Tibial nerve (tissue), 4 donors: ENCODE measurements around the gene KCNAB2. TPM values are rescaled to one million over a fixed set of nuclear protein-coding genes. Genes with fewer than 3 reads are reported as not detected.

Experiments used
- DNase-seq, 2 donors: peaks; one replicate each; pipeline ENCODE4 v3.0.0-alpha.2; 2019; ENCODE audit warnings: low spot score in 2 of 2
- H3K27ac ChIP-seq, 4 donors: fragments of 200-600 bp; sonication (generic) in 3 of 4; one replicate each; pipeline ENCODE4 v1.5.1; 2017 to 2019; ENCODE audit warnings: mild to moderate bottlenecking in 1 of 4
- H3K27me3 ChIP-seq, 2 donors: fragments of 200-600 bp; sonication (generic) in 1 of 2; one replicate each; pipeline versions ENCODE4 v1.5.1 to v1.6.0; 2017 to 2019
- H3K36me3 ChIP-seq, 3 donors: fragments of 200-600 bp; sonication (generic); one replicate each; pipeline ENCODE4 v1.5.1; 2018 to 2019
- H3K4me1 ChIP-seq, 4 donors: fragments of 200-600 bp; sonication (generic) in 3 of 4; one replicate each; pipeline ENCODE4 v1.5.1; 2017 to 2019
- H3K4me3 ChIP-seq, 4 donors: fragments of 200-600 bp; sonication (generic) in 3 of 4; one replicate each; pipeline ENCODE4 v1.5.1; 2017 to 2019; ENCODE audit warnings: mild to moderate bottlenecking in 1 of 4, moderate library complexity in 1 of 4
- H3K9me3 ChIP-seq, 4 donors: fragments of 200-600 bp; sonication (generic) in 3 of 4; one replicate each; pipeline ENCODE4 v1.5.1; 2017 to 2019
- CTCF ChIP-seq, 5 experiments: fragments of 200-600 bp in 3 of 5; fragments of 450-650 bp in 2 of 5; sonication (generic) in 3 of 5; IDR thresholded peaks; one replicate each; pipeline ENCODE4 v1.5.1; 2016 to 2019; ENCODE audit warnings: antibody characterized with exemption in 5 of 5, mild to moderate bottlenecking in 3 of 5, moderate library complexity in 2 of 5
- EP300 ChIP-seq, 2 donors: sonication (generic); formaldehyde crosslinking; IDR thresholded peaks; one replicate each; pipeline ENCODE4 v1.6.1; 2017; ENCODE audit warnings: antibody characterized with exemption in 2 of 2, mild to moderate bottlenecking in 1 of 2
- POLR2A ChIP-seq, 2 donors: fragments of 450-650 bp; IDR thresholded peaks; one replicate each; pipeline ENCODE4 v1.6.1; 2017; ENCODE audit warnings: antibody characterized with exemption in 2 of 2, mild to moderate bottlenecking in 2 of 2, moderate library complexity in 2 of 2
- WGBS, 2 donors: methylation state at CpG; one replicate each; pipeline ENCODE4 v1.1.5; 2018; 5-methylcytosine and 5-hydroxymethylcytosine counted together
- total RNA-seq, 4 donors: library from RNA; depleted of rRNA; stranded (reverse); fragments of >200 nt; gene quantifications; one replicate each; pipeline ENCODE4 v1.1.0, GENCODE V29; 2016

The KCNAB2 gene
- total RNA-seq, 4 donors from 2014 or later, result 7.0 to 21.4 (median 13.8) TPM

GRCh38 chr1:6040861-6041415 lies 4.8 kb upstream of the KCNAB2 start:
- WGBS, 2 donors, result 81 to 83% methylated on average over 22 of the region's 22 CpGs
- H3K4me3 ChIP-seq, result no peak overlapping the region
- no peak overlapping the region for H3K27ac ChIP-seq
- DNase-seq, result no peak
- H3K9me3 ChIP-seq, result no peaks in the 10 kb centered on the region
- H3K36me3 ChIP-seq, result peaks cover 0 to 10% (median 4%) of the 10 kb centered on the region in 3 donors
- H3K4me1 ChIP-seq, result peaks cover 0 to 6% (median 0%) of the 10 kb centered on the region in 4 donors
- TF ChIP-seq CTCF (IDR thresholded peaks at IDR 0.05) (no peak), POLR2A (IDR thresholded peaks at IDR 0.05) (no peak), EP300 (IDR thresholded peaks at IDR 0.05) (no peak)
- H3K27me3 ChIP-seq, result no peaks in the 10 kb centered on the region

- no peaks in the 10 kb centered on the region for H3K27me3 ChIP-seq
- H3K4me1 ChIP-seq, result peaks cover 0 to 6% (median 0%) of the 10 kb centered on the region in 4 donors
- TF ChIP-seq CTCF (IDR thresholded peaks at IDR 0.05) (peak in 4 of 5 experiments; percentile 22 to 30 (median 27)), EP300 (IDR thresholded peaks at IDR 0.05) (no peak)
- no peak for DNase-seq
- H3K9me3 ChIP-seq, result no peaks in the 10 kb centered on the region
- no peak overlapping the region for H3K27ac ChIP-seq
- 56% methylated on average over 17 to 20 of the region's 20 CpGs for WGBS, 2 donors
- no peak overlapping the region for H3K4me3 ChIP-seq
- peaks cover 0 to 10% (median 4%) of the 10 kb centered on the region in 3 donors for H3K36me3 ChIP-seq
Measured at GRCh38 chr1:6041432-6042062, 4.1 kb upstream of the KCNAB2 start.

- H3K9me3 ChIP-seq, result no peaks in the 10 kb centered on the region
- TF ChIP-seq CTCF (IDR thresholded peaks at IDR 0.05) (no peak), EP300 (IDR thresholded peaks at IDR 0.05) (no peak), POLR2A (IDR thresholded peaks at IDR 0.05) (no peak)
- H3K27me3 ChIP-seq, result no peaks in the 10 kb centered on the region
- H3K27ac ChIP-seq, result no peak overlapping the region
- 85 to 93% methylated on average over 5 of the region's 5 CpGs for WGBS, 2 donors
- H3K4me3 ChIP-seq, result no peak overlapping the region
- H3K36me3 ChIP-seq, result peaks cover 0 to 10% (median 4%) of the 10 kb centered on the region in 3 donors
- H3K4me1 ChIP-seq, result peaks cover 0 to 3% (median 0%) of the 10 kb centered on the region in 4 donors
- no peak for DNase-seq
Measured at GRCh38 chr1:6043561-6043960, 2.1 kb upstream of the KCNAB2 start.

GRCh38 chr1:6044481-6045109 lies 1.1 kb upstream of the KCNAB2 start:
- DNase-seq, result no peak
- Histone ChIP-seq H3K36me3 (peaks cover 0 to 10% (median 4%) of the 10 kb centered on the region in 3 donors), H3K9me3 (no peaks in the 10 kb centered on the region), H3K27me3 (no peaks in the 10 kb centered on the region), H3K4me1 (no peaks in the 10 kb centered on the region), H3K27ac (no peak overlapping the region), H3K4me3 (no peak overlapping the region)
- TF ChIP-seq CTCF (IDR thresholded peaks at IDR 0.05) (no peak), POLR2A (IDR thresholded peaks at IDR 0.05) (no peak), EP300 (IDR thresholded peaks at IDR 0.05) (no peak)
- 83% methylated on average over 11 of the region's 11 CpGs for WGBS, 2 donors

GRCh38 chr1:6045110-6045502 lies 582 bp upstream of the KCNAB2 start:
- no peaks in the 10 kb centered on the region for H3K9me3 ChIP-seq
- no peak overlapping the region for H3K4me3 ChIP-seq
- no peak overlapping the region for H3K27ac ChIP-seq
- no peaks in the 10 kb centered on the region for H3K27me3 ChIP-seq
- TF ChIP-seq POLR2A (IDR thresholded peaks at IDR 0.05) (no peak), EP300 (IDR thresholded peaks at IDR 0.05) (no peak), CTCF (IDR thresholded peaks at IDR 0.05) (no peak)
- WGBS, 2 donors, result 48 to 64% methylated on average over 9 of the region's 9 CpGs
- DNase-seq, result no peak
- H3K36me3 ChIP-seq, result peaks cover 0 to 10% (median 4%) of the 10 kb centered on the region in 3 donors
- no peaks in the 10 kb centered on the region for H3K4me1 ChIP-seq
